OCI-LY1 (cell line): ENCODE measurements around the gene EPN2.

ENCODE experiments used
- EZH2 ChIP-seq: fragments of 200-600 bp; sonication (generic), shearing (Covaris generic); IDR thresholded peaks from 2 replicates; pipeline ENCODE4 v1.8.0; 2017; ENCODE audit warnings: borderline replicate concordance, mixed run types, mild to moderate bottlenecking, antibody characterized with exemption, low read length, moderate library complexity, mixed read lengths
- TF ChIP-seq, protein P1 (sequence below): fragments of 200-600 bp; sonication (generic), shearing (Covaris generic); IDR thresholded peaks from 2 replicates; pipeline ENCODE4 v1.5.1; 2017; ENCODE audit warnings: mild to moderate bottlenecking, antibody characterized with exemption, low read length, moderate library complexity, mixed read lengths

- TF ChIP-seq EZH2 = no peak
- TF ChIP-seq, protein P1, sequence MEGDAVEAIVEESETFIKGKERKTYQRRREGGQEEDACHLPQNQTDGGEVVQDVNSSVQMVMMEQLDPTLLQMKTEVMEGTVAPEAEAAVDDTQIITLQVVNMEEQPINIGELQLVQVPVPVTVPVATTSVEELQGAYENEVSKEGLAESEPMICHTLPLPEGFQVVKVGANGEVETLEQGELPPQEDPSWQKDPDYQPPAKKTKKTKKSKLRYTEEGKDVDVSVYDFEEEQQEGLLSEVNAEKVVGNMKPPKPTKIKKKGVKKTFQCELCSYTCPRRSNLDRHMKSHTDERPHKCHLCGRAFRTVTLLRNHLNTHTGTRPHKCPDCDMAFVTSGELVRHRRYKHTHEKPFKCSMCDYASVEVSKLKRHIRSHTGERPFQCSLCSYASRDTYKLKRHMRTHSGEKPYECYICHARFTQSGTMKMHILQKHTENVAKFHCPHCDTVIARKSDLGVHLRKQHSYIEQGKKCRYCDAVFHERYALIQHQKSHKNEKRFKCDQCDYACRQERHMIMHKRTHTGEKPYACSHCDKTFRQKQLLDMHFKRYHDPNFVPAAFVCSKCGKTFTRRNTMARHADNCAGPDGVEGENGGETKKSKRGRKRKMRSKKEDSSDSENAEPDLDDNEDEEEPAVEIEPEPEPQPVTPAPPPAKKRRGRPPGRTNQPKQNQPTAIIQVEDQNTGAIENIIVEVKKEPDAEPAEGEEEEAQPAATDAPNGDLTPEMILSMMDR = no peak
Measured at GRCh38 chr17:19290066-19290705, 53.0 kb downstream of the EPN2 start.
